H9 (cell line): ENCODE measurements around the gene HAGHL. TPM values are rescaled to one million over a fixed set of nuclear protein-coding genes. Genes with fewer than 3 reads are reported as not detected.

Experiments used
- DNase-seq: peaks from one replicate; pipeline ENCODE4 v3.0.0-alpha.2; 2017
- H2AFZ ChIP-seq: one replicate; pipeline ENCODE4 v1.6.1; 2013; ENCODE audit warnings: mild to moderate bottlenecking, low read length, control low read depth, moderate library complexity
- H2AK5ac ChIP-seq: 2 replicates; pipeline ENCODE4 v1.6.1; 2013; ENCODE audit warnings: low read length, control low read depth, mixed read lengths; ENCODE audit not compliant: insufficient read length
- H2BK120ac ChIP-seq: one replicate; pipeline ENCODE4 v1.6.1; 2013; ENCODE audit warnings: low read depth, mild to moderate bottlenecking, low read length, control low read depth, inconsistent platforms; ENCODE audit not compliant: poor library complexity, severe bottlenecking
- H2BK12ac ChIP-seq: 2 replicates; pipeline ENCODE4 v1.6.1; 2013; ENCODE audit warnings: low read length, control low read depth, mixed read lengths, low read depth; ENCODE audit not compliant: insufficient read length
- H2BK15ac ChIP-seq: 2 replicates; pipeline ENCODE4 v1.6.1; 2013; ENCODE audit warnings: low read depth, low read length, control low read depth
- H2BK20ac ChIP-seq: one replicate; pipeline ENCODE4 v1.6.1; 2013; ENCODE audit warnings: low read depth, mild to moderate bottlenecking, low read length, control low read depth, inconsistent platforms; ENCODE audit not compliant: poor library complexity, severe bottlenecking
- H2BK5ac ChIP-seq: 2 replicates; pipeline ENCODE4 v1.6.1; 2013; ENCODE audit warnings: low read length, control low read depth, mixed read lengths; ENCODE audit not compliant: insufficient read length
- H3K14ac ChIP-seq: 2 replicates; pipeline ENCODE4 v1.6.1; 2013; ENCODE audit warnings: low read length, control low read depth; ENCODE audit not compliant: insufficient read depth
- H3K18ac ChIP-seq: 2 replicates; pipeline ENCODE4 v1.6.1; 2013; ENCODE audit warnings: low read depth, mild to moderate bottlenecking, mixed read lengths, low read length, control low read depth; ENCODE audit not compliant: insufficient read length
- H3K23ac ChIP-seq: 2 replicates; pipeline ENCODE4 v1.6.1; 2013; ENCODE audit warnings: low read length, control low read depth, mixed read lengths, low read depth; ENCODE audit not compliant: insufficient read length
- H3K23me2 ChIP-seq: 2 replicates; pipeline ENCODE4 v1.6.1; 2013; ENCODE audit warnings: low read depth, mild to moderate bottlenecking, mixed read lengths, low read length, control low read depth; ENCODE audit not compliant: insufficient read length, poor library complexity, severe bottlenecking
- H3K27ac ChIP-seq: 2 replicates; pipeline ENCODE4 v1.5.1; 2013; ENCODE audit warnings: low read length, control low read depth, mixed read lengths, low read depth; ENCODE audit not compliant: insufficient read length
- H3K27me3 ChIP-seq: 2 replicates; pipeline ENCODE4 v1.6.1; 2013; ENCODE audit warnings: low read length, control low read depth, inconsistent platforms; ENCODE audit not compliant: insufficient read depth
- H3K4ac ChIP-seq: 2 replicates; pipeline ENCODE4 v1.6.1; 2013; ENCODE audit warnings: low read depth, mild to moderate bottlenecking, control low read depth, inconsistent platforms, low read length, moderate library complexity
- H3K4me1 ChIP-seq: 2 replicates; pipeline ENCODE4 v1.6.1; 2013; ENCODE audit warnings: low read length, control low read depth, inconsistent platforms; ENCODE audit not compliant: insufficient read depth
- H3K4me2 ChIP-seq: 2 replicates; pipeline ENCODE4 v1.6.1; 2013; ENCODE audit warnings: low read length, control low read depth, mixed read lengths; ENCODE audit not compliant: insufficient read length, insufficient read depth
- H3K56ac ChIP-seq: 2 replicates; pipeline ENCODE4 v1.6.1; 2013; ENCODE audit warnings: low read depth, mild to moderate bottlenecking, mixed read lengths, low read length, control low read depth; ENCODE audit not compliant: insufficient read length
- H3K79me1 ChIP-seq: 2 replicates; pipeline ENCODE4 v1.6.1; 2013; ENCODE audit warnings: low read depth, mild to moderate bottlenecking, moderate library complexity, low read length, control low read depth, inconsistent platforms; ENCODE audit not compliant: insufficient read depth, poor library complexity, severe bottlenecking
- H3K79me2 ChIP-seq: 2 replicates; pipeline ENCODE4 v1.6.1; 2013; ENCODE audit warnings: low read length, control low read depth, inconsistent platforms; ENCODE audit not compliant: insufficient read depth
- H3K9ac ChIP-seq: 2 replicates; pipeline ENCODE4 v1.6.1; 2013; ENCODE audit warnings: low read length, control low read depth, mixed read lengths; ENCODE audit not compliant: insufficient read length; ENCODE audit errors: extremely low read depth
- H3K9me3 ChIP-seq: one replicate; pipeline ENCODE4 v1.6.1; 2013; ENCODE audit warnings: low read depth, low read length, inconsistent platforms; ENCODE audit not compliant: control insufficient read depth
- H3T11ph ChIP-seq: one replicate; pipeline ENCODE4 v1.6.1; 2013; ENCODE audit warnings: mild to moderate bottlenecking, low read length, control low read depth, inconsistent platforms
- H4K20me1 ChIP-seq: one replicate; pipeline ENCODE4 v1.6.1; 2013; ENCODE audit not compliant: control insufficient read depth, insufficient read length, insufficient read depth
- H4K5ac ChIP-seq: 2 replicates; pipeline ENCODE4 v1.6.1; 2013; ENCODE audit warnings: low read depth, mild to moderate bottlenecking, mixed read lengths, low read length, control low read depth; ENCODE audit not compliant: insufficient read length
- H4K8ac ChIP-seq: replicated peaks from 2 replicates; pipeline ENCODE4 v1.6.1; 2013; ENCODE audit warnings: low read length, control low read depth, mixed read lengths, low read depth; ENCODE audit not compliant: insufficient read length
- H4K91ac ChIP-seq: 2 replicates; pipeline ENCODE4 v1.6.1; 2013; ENCODE audit warnings: low read depth, mild to moderate bottlenecking, moderate library complexity, mixed read lengths, low read length, control low read depth; ENCODE audit not compliant: insufficient read length
- H3K27ac Mint-ChIP-seq, 3 experiments: 2 replicates in 2 of 3; 3 replicates in 1 of 3; pipeline ENCODE4 v1.8.0; 2020 to 2021; ENCODE audit warnings: mixed read lengths in 3 of 3, mild to moderate bottlenecking in 1 of 3, moderate library complexity in 1 of 3
- H3K27me3 Mint-ChIP-seq: 2 replicates; pipeline ENCODE4 v1.8.0; 2021; ENCODE audit warnings: low read depth, mild to moderate bottlenecking, moderate library complexity, mixed read lengths
- H3K36me3 Mint-ChIP-seq, 3 experiments: 2 replicates in 2 of 3; 3 replicates in 1 of 3; pipeline ENCODE4 v1.8.0; 2020 to 2021; ENCODE audit warnings: low read depth in 3 of 3, mixed read lengths in 3 of 3; ENCODE audit not compliant: insufficient read depth in 1 of 3
- H3K4me1 Mint-ChIP-seq, 2 experiments: 2 replicates each; pipeline ENCODE4 v1.8.0; 2020; ENCODE audit warnings: mixed read lengths in 2 of 2
- H3K4me3 Mint-ChIP-seq, 2 experiments: 2 replicates in 1 of 2; 3 replicates in 1 of 2; pipeline ENCODE4 v1.8.0; 2020 to 2021; ENCODE audit warnings: mild to moderate bottlenecking in 2 of 2, mixed read lengths in 2 of 2, moderate library complexity in 1 of 2
- H3K9me3 Mint-ChIP-seq, 2 experiments: 2 replicates in 1 of 2; 3 replicates in 1 of 2; pipeline ENCODE4 v1.8.0; 2020; ENCODE audit warnings: mild to moderate bottlenecking in 2 of 2, mixed read lengths in 2 of 2, moderate library complexity in 1 of 2
- WGBS: extraction: QIAGEN DNeasy Blood & Tissue Kit; methylation state at CpG from one replicate; pipeline ENCODE4 v1.1.7; 2013; ENCODE audit warnings: missing lambda C conversion rate, low lambda C conversion rate, mixed read lengths; ENCODE audit not compliant: insufficient read length; ENCODE audit errors: extremely low coverage; 5-methylcytosine and 5-hydroxymethylcytosine counted together
- total RNA-seq: library from RNA; stranded (reverse); gene quantifications from 2 replicates; pipeline ENCODE4 v1.2.1, GENCODE V29; 2021
- TF ChIP-seq, protein P1 (sequence below): fragments of 200-600 bp; sonication (generic); conservative IDR thresholded peaks from 3 replicates; pipeline ENCODE4 v1.8.0; 2021; ENCODE audit warnings: antibody characterized with exemption, mild to moderate bottlenecking

The HAGHL gene
- total RNA-seq, 1 experiment from 2014 or later, result 25.2 TPM

DNA sequence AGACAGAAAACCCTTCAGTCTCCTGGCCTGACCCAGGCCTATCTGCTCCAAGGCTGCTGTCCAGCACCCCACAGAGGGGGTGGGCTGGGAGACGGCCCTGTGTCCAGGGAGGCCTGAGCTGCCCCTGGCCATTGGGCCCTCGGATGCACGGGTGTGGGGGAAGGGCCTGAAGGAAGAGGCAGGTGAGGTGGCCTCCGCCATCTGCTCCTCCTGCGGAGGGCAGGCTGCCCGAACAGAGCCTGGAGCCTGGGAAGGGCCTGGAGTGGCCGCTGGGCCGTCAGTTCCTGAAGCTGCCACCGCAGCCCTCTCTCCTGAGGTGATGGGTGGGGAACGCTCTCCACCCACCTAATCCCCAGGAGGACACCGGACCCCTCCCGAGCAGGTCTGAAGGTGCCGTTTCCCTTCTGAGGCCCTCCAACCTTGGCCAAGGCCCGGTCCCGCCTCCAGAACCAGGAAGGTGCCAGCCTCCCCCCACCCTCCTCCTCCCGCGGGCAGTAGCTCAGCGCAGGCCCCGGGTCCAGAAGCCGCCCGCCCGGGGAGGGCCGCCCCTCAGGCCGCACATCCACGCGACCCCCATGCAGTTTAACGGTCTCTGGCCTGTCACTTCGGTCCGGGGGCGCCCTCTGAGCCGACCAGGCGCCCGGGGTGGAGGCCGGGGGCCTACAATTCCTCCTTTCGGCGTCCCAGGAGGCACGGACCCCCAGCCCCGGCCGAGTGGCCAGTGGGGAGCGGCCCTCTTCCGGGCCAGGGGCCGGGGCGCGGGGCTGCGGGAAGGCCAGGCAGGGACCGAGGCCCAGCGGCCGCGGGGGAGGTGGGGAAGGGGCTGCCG, 22.1 kb upstream of the HAGHL start:
- H2BK15ac ChIP-seq, result no peak overlapping the region
- no peak overlapping the region for H2BK12ac ChIP-seq
- no peak overlapping the region for H3T11ph ChIP-seq
- no peak overlapping the region for H3K18ac ChIP-seq
- Mint-ChIP-seq H3K4me1 (peaks cover 0 to 7% of the 10 kb centered on the region in 2 experiments; a peak in 1 of 4 replicates), H3K4me3 (peak overlapping the region; percentile 40 to 63; a peak in 4 of 5 replicates), H3K27me3 (peaks cover 88% of the 10 kb centered on the region), H3K9me3 (peaks cover 0 to 2% of the 10 kb centered on the region in 2 experiments; a peak in 1 of 5 replicates), H3K36me3 (peaks cover 0 to 3% (median 0%) of the 10 kb centered on the region in 3 experiments; a peak in 2 of 7 replicates), H3K27ac (no peak overlapping the region)
- no peak overlapping the region for H2BK5ac ChIP-seq
- H3K79me2 ChIP-seq, result no peaks in the 10 kb centered on the region
- no peaks in the 10 kb centered on the region for H4K20me1 ChIP-seq
- WGBS, result no CpG with 5 or more reads among the region's 50 CpGs
- H3K9ac ChIP-seq, result no peak overlapping the region
- H3K9me3 ChIP-seq, result no peaks in the 10 kb centered on the region
- no peak overlapping the region for H3K27ac ChIP-seq
- H2AK5ac ChIP-seq, result no peak overlapping the region
- H3K4me1 ChIP-seq, result no peaks in the 10 kb centered on the region
- no peak overlapping the region for H3K14ac ChIP-seq
- H3K23ac ChIP-seq, result no peak overlapping the region
- H3K56ac ChIP-seq, result no peak overlapping the region
- TF ChIP-seq, protein P1, sequence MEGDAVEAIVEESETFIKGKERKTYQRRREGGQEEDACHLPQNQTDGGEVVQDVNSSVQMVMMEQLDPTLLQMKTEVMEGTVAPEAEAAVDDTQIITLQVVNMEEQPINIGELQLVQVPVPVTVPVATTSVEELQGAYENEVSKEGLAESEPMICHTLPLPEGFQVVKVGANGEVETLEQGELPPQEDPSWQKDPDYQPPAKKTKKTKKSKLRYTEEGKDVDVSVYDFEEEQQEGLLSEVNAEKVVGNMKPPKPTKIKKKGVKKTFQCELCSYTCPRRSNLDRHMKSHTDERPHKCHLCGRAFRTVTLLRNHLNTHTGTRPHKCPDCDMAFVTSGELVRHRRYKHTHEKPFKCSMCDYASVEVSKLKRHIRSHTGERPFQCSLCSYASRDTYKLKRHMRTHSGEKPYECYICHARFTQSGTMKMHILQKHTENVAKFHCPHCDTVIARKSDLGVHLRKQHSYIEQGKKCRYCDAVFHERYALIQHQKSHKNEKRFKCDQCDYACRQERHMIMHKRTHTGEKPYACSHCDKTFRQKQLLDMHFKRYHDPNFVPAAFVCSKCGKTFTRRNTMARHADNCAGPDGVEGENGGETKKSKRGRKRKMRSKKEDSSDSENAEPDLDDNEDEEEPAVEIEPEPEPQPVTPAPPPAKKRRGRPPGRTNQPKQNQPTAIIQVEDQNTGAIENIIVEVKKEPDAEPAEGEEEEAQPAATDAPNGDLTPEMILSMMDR, result no peak
- no peak overlapping the region for H3K4ac ChIP-seq
- H3K4me2 ChIP-seq, result no peak overlapping the region
- H3K23me2 ChIP-seq, result peaks cover 4% of the 10 kb centered on the region
- DNase-seq, result no peak
- H2BK20ac ChIP-seq, result no peak overlapping the region
- H4K5ac ChIP-seq, result no peak overlapping the region
- no peak overlapping the region for H2BK120ac ChIP-seq
- H4K8ac ChIP-seq, result no peak overlapping the region
- H3K27me3 ChIP-seq, result peaks cover 55% of the 10 kb centered on the region; the same call in 1 of the 2 replicates
- no peak overlapping the region for H2AFZ ChIP-seq
- no peaks in the 10 kb centered on the region for H3K79me1 ChIP-seq
- no peak overlapping the region for H4K91ac ChIP-seq
